HEK293T (cell line): ENCODE data around the gene OGN.

Experiments
- CTCF ChIA-PET: fragments of 350-600 bp; formaldehyde crosslinking; extraction: SDS; loops from one replicate; lab custom pipeline; 2021; ENCODE audit warnings: antibody characterized with exemption, inconsistent platforms; lab: Yijun Ruan, JAX
- POLR2A ChIA-PET: fragments of 350-600 bp; formaldehyde crosslinking; extraction: SDS; loops from one replicate; lab custom pipeline; 2020; ENCODE audit warnings: antibody characterized with exemption, inconsistent platforms; lab: Yijun Ruan, JAX
- DNase-seq: peaks from one replicate; pipeline ENCODE4 v3.0.0; 2012; ENCODE audit warnings: mixed read lengths; ENCODE audit errors: extremely low spot score
- ARNT ChIP-seq: fragments of 450-650 bp; IDR thresholded peaks from 2 replicates; pipeline ENCODE4 v1.6.1; 2017; ENCODE audit warnings: mild to moderate bottlenecking
- BHLHE40 ChIP-seq: fragments of 450-650 bp; IDR thresholded peaks from 2 replicates; pipeline ENCODE4 v1.6.1; 2016; ENCODE audit warnings: mild to moderate bottlenecking, moderate library complexity, borderline replicate concordance
- CTBP1 ChIP-seq: fragments of 450-650 bp; IDR thresholded peaks from 2 replicates; pipeline ENCODE4 v1.6.1; 2016; ENCODE audit warnings: borderline replicate concordance
- ELF4 ChIP-seq: fragments of 450-650 bp; IDR thresholded peaks from 2 replicates; pipeline ENCODE4 v1.6.1; 2017; ENCODE audit warnings: antibody characterized with exemption
- FOXA1 ChIP-seq: fragments of 450-650 bp; IDR thresholded peaks from 2 replicates; pipeline ENCODE4 v1.6.1; 2016; ENCODE audit warnings: mild to moderate bottlenecking
- FOXK2 ChIP-seq: fragments of 450-650 bp; IDR thresholded peaks from 2 replicates; pipeline ENCODE4 v1.6.1; 2016; ENCODE audit warnings: mild to moderate bottlenecking
- FOXM1 ChIP-seq: fragments of 450-650 bp; IDR thresholded peaks from 2 replicates; pipeline ENCODE4 v1.6.1; 2017; ENCODE audit warnings: mild to moderate bottlenecking, borderline replicate concordance
- HDGF ChIP-seq: fragments of 450-650 bp; IDR thresholded peaks from 2 replicates; pipeline ENCODE4 v1.6.1; 2017; ENCODE audit warnings: antibody characterized with exemption, borderline replicate concordance
- L3MBTL2 ChIP-seq: fragments of 450-650 bp; conservative IDR thresholded peaks from 2 replicates; pipeline ENCODE4 v1.6.1; 2016; ENCODE audit warnings: mild to moderate bottlenecking
- LEF1 ChIP-seq: fragments of 450-650 bp; IDR thresholded peaks from 2 replicates; pipeline ENCODE4 v1.6.1; 2017; ENCODE audit warnings: mild to moderate bottlenecking, borderline replicate concordance
- NFRKB ChIP-seq: fragments of 450-650 bp; IDR thresholded peaks from 2 replicates; pipeline ENCODE4 v1.6.1; 2016; ENCODE audit warnings: mild to moderate bottlenecking, moderate library complexity
- SP1 ChIP-seq: fragments of 450-650 bp; IDR thresholded peaks from 2 replicates; pipeline ENCODE4 v1.6.1; 2017
- SUZ12 ChIP-seq: fragments of 450-650 bp; IDR thresholded peaks from 2 replicates; pipeline ENCODE4 v1.6.1; 2016; ENCODE audit warnings: mild to moderate bottlenecking
- TARDBP ChIP-seq: fragments of 450-650 bp; IDR thresholded peaks from 2 replicates; pipeline ENCODE4 v1.6.1; 2016
- ZNF384 ChIP-seq: fragments of 450-650 bp; IDR thresholded peaks from 2 replicates; pipeline ENCODE4 v1.6.1; 2016
- TF ChIP-seq, protein P1 (sequence below): fragments of 450-650 bp; IDR thresholded peaks from 2 replicates; pipeline ENCODE4 v1.6.1; 2016

Gene OGN

DNA sequence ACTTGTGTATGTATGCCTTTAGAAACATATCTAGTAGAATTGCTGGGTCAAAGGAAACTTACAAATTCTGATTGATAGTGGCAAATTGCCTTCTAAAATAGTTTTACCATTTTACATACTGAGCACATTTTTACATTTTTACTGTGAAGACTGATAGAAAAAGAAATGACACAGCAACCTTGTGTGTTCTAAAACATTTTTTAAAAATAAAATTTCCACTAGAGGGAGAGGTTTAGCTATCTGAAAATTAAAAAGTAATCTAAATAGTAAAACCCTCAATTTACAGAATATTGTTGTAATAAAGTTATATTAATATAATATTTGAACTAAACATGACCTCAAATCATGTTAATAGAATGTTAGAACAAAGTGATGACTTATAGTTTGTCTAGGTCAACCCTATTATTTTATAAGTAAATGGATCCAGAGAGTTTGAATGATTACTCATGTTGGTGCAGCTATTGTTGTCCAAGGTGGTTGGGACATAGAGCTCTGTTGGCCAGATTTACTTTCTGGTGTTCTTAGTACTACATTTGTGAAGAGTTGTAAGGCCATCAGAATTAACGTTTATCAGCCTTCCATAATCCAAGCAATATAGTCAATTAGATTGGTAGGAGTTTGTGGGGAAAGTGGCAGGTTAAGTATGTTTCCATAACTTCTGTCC lies 61.4 kb downstream of the OGN start:
- DNase-seq, result no peak
- POLR2A ChIA-PET, result no interaction called here
- CTCF ChIA-PET, result no interaction called here
- TF ChIP-seq, protein P1, sequence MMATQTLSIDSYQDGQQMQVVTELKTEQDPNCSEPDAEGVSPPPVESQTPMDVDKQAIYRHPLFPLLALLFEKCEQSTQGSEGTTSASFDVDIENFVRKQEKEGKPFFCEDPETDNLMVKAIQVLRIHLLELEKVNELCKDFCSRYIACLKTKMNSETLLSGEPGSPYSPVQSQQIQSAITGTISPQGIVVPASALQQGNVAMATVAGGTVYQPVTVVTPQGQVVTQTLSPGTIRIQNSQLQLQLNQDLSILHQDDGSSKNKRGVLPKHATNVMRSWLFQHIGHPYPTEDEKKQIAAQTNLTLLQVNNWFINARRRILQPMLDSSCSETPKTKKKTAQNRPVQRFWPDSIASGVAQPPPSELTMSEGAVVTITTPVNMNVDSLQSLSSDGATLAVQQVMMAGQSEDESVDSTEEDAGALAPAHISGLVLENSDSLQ, result no peak
- no peak for TF ChIP-seq L3MBTL2
- TF ChIP-seq SP1, result no peak
- no peak for TF ChIP-seq ARNT
- TF ChIP-seq NFRKB, result no peak

DNA sequence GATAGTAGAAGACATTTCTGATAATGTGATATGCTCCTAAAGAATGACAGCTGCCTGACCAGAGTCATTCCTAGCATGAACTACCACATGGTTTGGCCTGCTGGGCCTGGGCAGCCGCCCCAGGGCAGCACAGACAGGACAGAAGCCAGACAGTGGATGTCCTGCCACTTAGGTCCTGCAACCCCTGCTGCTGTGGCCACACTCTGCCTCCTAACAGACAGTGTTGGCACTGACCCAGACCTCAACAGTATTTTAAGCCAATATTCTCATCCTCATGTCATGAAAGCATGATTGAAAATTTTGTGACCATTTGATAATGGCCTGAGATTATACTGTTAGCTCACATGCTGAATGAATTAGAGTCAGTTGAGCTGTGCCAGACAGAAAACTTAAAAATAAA lies 62.8 kb downstream of the OGN start:
- POLR2A ChIA-PET, result no interaction called here
- DNase-seq, result no peak
- TF ChIP-seq L3MBTL2, result no peak
- no peak for TF ChIP-seq FOXA1
- TF ChIP-seq FOXK2, result no peak
- TF ChIP-seq TARDBP, result no peak
- no peak for TF ChIP-seq ARNT
- no peak for TF ChIP-seq SP1
- TF ChIP-seq BHLHE40, result no peak
- CTCF ChIA-PET, result no interaction called here

DNA sequence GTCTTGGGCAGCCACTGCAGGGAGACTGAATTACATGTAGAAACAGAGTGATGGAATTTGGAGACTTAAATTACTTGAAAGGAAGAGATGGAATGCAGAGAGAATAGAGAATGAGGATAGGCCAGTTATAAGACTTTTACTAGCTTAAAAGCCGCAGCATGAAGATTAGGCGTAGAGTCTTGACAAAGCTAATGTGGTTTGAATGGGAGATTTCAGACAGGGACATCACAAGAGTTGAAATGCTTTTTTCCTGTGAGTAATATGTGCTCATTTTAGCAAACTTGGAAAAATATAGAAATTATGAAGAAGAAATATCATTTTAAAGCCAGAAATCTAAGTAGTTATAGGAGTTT lies 71.1 kb downstream of the OGN start:
- CTCF ChIA-PET, result interaction anchor here (0.7 kb wide), 1 partner anchor 21 kb away, joined by 4 read pairs; no protein-coding TSS in a partner anchor
- no peak for DNase-seq
- TF ChIP-seq SUZ12 (no peak), ZNF384 (no peak), BHLHE40 (no peak), LEF1 (no peak), FOXM1 (no peak), ARNT (no peak), FOXK2 (no peak), CTBP1 (no peak), FOXA1 (no peak), TARDBP (no peak), L3MBTL2 (no peak), NFRKB (no peak), SP1 (no peak), ELF4 (no peak), HDGF (no peak)
- TF ChIP-seq, protein P1, result no peak
- POLR2A ChIA-PET, result no interaction called here
